HepG2 (cell line): ENCODE results near the gene RSPH9. TPM values are rescaled to one million over a fixed set of nuclear protein-coding genes. Genes with fewer than 3 reads are reported as not detected.
A peak's percentile ranks its signal among the peaks of the same experiment; 100 is the strongest.

ENCODE experiments used
- ADNP ChIP-seq: sonication (generic); formaldehyde crosslinking; IDR thresholded peaks from 2 replicates; pipeline ENCODE4 v1.4.0; 2020; ENCODE audit warnings: missing genetic modification reagents
- BRCA1 ChIP-seq: sonication (generic); formaldehyde crosslinking; IDR thresholded peaks from 2 replicates; pipeline ENCODE4 v1.4.0; 2020; ENCODE audit warnings: missing genetic modification reagents
- CENPX ChIP-seq: sonication (generic); formaldehyde crosslinking; IDR thresholded peaks from 2 replicates; pipeline ENCODE4 v1.9.0; 2021; ENCODE audit warnings: mild to moderate bottlenecking, missing genetic modification reagents, moderate library complexity
- HOXD1 ChIP-seq: sonication (generic); formaldehyde crosslinking; IDR thresholded peaks from 2 replicates; pipeline ENCODE4 v1.5.0; 2020; ENCODE audit warnings: missing genetic modification reagents
- IRF1 ChIP-seq: sonication (generic); formaldehyde crosslinking; IDR thresholded peaks from 2 replicates; pipeline ENCODE4 v1.4.0; 2020; ENCODE audit warnings: low read depth, mild to moderate bottlenecking, missing genetic modification reagents
- MXD3 ChIP-seq: IDR thresholded peaks from 2 replicates; pipeline ENCODE4 v1.6.1; 2016; ENCODE audit warnings: mild to moderate bottlenecking, missing biosample characterization, missing genetic modification reagents
- NAIF1 ChIP-seq: sonication (generic); formaldehyde crosslinking; IDR thresholded peaks from 2 replicates; pipeline ENCODE4 v1.5.0; 2020; ENCODE audit warnings: mild to moderate bottlenecking, missing genetic modification reagents, borderline replicate concordance
- NFATC3 ChIP-seq: sonication (generic); formaldehyde crosslinking; IDR thresholded peaks from 2 replicates; pipeline ENCODE4 v1.5.1; 2020; ENCODE audit warnings: mild to moderate bottlenecking, missing genetic modification reagents
- PAX8 ChIP-seq: sonication (generic); formaldehyde crosslinking; IDR thresholded peaks from 2 replicates; pipeline ENCODE4 v1.8.0; 2022; ENCODE audit warnings: mild to moderate bottlenecking, missing genetic modification reagents, borderline replicate concordance
- POLR2AphosphoS5 ChIP-seq: IDR thresholded peaks from 2 replicates; pipeline ENCODE4 v1.6.1; 2012; ENCODE audit warnings: low read depth, low read length
- RFXANK ChIP-seq: IDR thresholded peaks from 2 replicates; pipeline ENCODE4 v1.6.1; 2016
- YY1 ChIP-seq: IDR thresholded peaks from 2 replicates; pipeline ENCODE4 v1.6.1; 2011; ENCODE audit warnings: low read length, low read depth, moderate library complexity, mild to moderate bottlenecking; ENCODE audit not compliant: insufficient read depth, insufficient replicate concordance
- ZFP90 ChIP-seq: sonication (generic); formaldehyde crosslinking; IDR thresholded peaks from 2 replicates; pipeline ENCODE4 v1.8.0; 2022; ENCODE audit warnings: missing genetic modification reagents, mild to moderate bottlenecking, inconsistent platforms, borderline replicate concordance
- ZNF224 ChIP-seq: sonication (generic); formaldehyde crosslinking; IDR thresholded peaks from 2 replicates; pipeline ENCODE4 v1.5.0; 2020; ENCODE audit warnings: mild to moderate bottlenecking, missing genetic modification reagents
- ZNF230 ChIP-seq: sonication (generic); formaldehyde crosslinking; IDR thresholded peaks from 2 replicates; pipeline ENCODE4 v1.4.0; 2020; ENCODE audit warnings: mild to moderate bottlenecking, missing genetic modification reagents
- ZNF274 ChIP-seq: sonication (generic); formaldehyde crosslinking; IDR thresholded peaks from 2 replicates; pipeline ENCODE4 v1.5.1; 2020; ENCODE audit warnings: mild to moderate bottlenecking, missing genetic modification reagents
- ZNF362 ChIP-seq: sonication (generic); formaldehyde crosslinking; IDR thresholded peaks from 2 replicates; pipeline ENCODE4 v1.4.0; 2020; ENCODE audit warnings: missing genetic modification reagents, mild to moderate bottlenecking, borderline replicate concordance
- ZNF432 ChIP-seq: sonication (generic); formaldehyde crosslinking; IDR thresholded peaks from 2 replicates; pipeline ENCODE4 v1.5.0; 2020; ENCODE audit warnings: missing genetic modification reagents, mild to moderate bottlenecking, borderline replicate concordance
- ZNF468 ChIP-seq: sonication (generic); formaldehyde crosslinking; IDR thresholded peaks from 2 replicates; pipeline ENCODE4 v1.8.0; 2022; ENCODE audit warnings: mild to moderate bottlenecking, moderate library complexity, missing genetic modification reagents
- ZNF546 ChIP-seq: sonication (generic); formaldehyde crosslinking; conservative IDR thresholded peaks from 2 replicates; pipeline ENCODE4 v1.8.1; 2023; ENCODE audit warnings: mild to moderate bottlenecking, missing genetic modification reagents
- ZNF577 ChIP-seq: sonication (generic); formaldehyde crosslinking; IDR thresholded peaks from 2 replicates; pipeline ENCODE4 v1.4.0; 2020; ENCODE audit warnings: mild to moderate bottlenecking, low read depth, missing genetic modification reagents, borderline replicate concordance
- polyA plus RNA-seq, 8 experiments: library from polyadenylated mRNA; depleted of rRNA in 3 of 8; stranded (reverse) in 7 of 8; unstranded in 1 of 8; fragments of >200 nt; fragmentation: Illumina TruSeq in 4 of 8; extraction: Trizol in 4 of 8; gene quantifications; 2 replicates each; pipeline versions ENCODE4 v1.2.1 to v1.2.3, GENCODE V29; 2011 to 2016; ENCODE audit warnings: low read depth in 4 of 8, missing spikeins in 1 of 8, mixed read lengths in 1 of 8; ENCODE audit not compliant: insufficient read depth in 1 of 8
- total RNA-seq, 5 experiments: library from RNA; depleted of rRNA; stranded (reverse); fragments of >200 nt; fragmentation: Illumina TruSeq; extraction: Trizol; gene quantifications; 2 replicates each; pipeline ENCODE4 v1.2.3, GENCODE V29; 2016; ENCODE audit warnings: low read depth in 1 of 5
- TF ChIP-seq, protein P1 (sequence below): sonication (generic); formaldehyde crosslinking; IDR thresholded peaks from 2 replicates; pipeline ENCODE4 v1.4.0; 2020; ENCODE audit warnings: missing genetic modification reagents, mild to moderate bottlenecking, borderline replicate concordance
- TF ChIP-seq, protein P2 (sequence below): fragments of 450-650 bp; IDR thresholded peaks from 2 replicates; pipeline ENCODE4 v1.6.1; 2016

RSPH9 gene
- total and polyA plus RNA-seq, 2 of the 13 experiments (the other 11 are each of a cell fraction or from before 2014, with no cell fraction given): 0.04 TPM; not detected in 1

DNA sequence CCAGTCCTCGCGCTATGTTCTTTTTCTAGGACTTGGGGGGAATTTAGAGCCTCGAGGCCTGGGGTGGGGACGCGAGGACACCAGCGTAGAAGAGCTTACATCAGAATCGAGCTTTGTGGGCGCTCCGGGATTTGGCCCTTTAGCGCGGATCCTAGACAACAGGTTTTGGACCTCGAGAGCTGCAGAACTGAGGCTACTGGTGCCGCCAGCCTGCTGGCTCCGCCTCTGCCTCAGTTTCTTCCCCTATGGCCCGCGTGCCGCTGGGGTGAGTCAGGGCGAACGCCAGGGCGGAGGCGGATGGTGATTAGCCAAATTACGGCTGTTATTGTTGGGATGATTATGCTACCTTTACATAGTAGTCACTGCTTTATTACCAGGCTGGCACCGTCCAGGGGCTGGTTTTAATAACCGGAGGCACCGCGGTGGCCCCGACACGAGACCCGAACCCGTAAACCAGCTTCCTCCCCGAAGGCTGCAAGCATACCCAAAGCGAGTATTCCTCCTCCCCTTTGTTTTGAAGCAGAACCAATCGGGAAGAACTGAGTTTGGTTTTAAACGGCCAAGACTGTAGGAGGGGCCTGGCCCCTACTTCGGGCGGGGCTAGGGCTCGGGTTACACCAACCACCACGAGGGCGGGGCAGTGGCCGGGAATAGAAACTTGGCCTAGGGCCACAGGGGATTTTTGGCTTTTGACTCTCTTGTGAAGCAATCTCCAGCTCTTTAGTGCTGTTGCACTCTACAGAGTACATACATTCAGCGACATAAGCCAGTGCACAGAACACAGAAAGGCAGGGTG lies 15.1 kb upstream of the RSPH9 start (continued):
- peak; percentile 36; the same call in 1 of the 2 replicates for TF ChIP-seq ZNF230 (CRISPR knock-in tag)
- TF ChIP-seq HOXD1 (CRISPR knock-in tag): peak; percentile 38; the same call in 1 of the 2 replicates
- TF ChIP-seq ZNF362 (CRISPR knock-in tag): no peak
- TF ChIP-seq ZNF577 (CRISPR knock-in tag): no peak; the same call in 1 of the 2 replicates
- peak; percentile 59; the same call in 1 of the 2 replicates for TF ChIP-seq RFXANK (CRISPR knock-in tag)
- no peak for TF ChIP-seq IRF1 (CRISPR knock-in tag)
- TF ChIP-seq, protein P1, sequence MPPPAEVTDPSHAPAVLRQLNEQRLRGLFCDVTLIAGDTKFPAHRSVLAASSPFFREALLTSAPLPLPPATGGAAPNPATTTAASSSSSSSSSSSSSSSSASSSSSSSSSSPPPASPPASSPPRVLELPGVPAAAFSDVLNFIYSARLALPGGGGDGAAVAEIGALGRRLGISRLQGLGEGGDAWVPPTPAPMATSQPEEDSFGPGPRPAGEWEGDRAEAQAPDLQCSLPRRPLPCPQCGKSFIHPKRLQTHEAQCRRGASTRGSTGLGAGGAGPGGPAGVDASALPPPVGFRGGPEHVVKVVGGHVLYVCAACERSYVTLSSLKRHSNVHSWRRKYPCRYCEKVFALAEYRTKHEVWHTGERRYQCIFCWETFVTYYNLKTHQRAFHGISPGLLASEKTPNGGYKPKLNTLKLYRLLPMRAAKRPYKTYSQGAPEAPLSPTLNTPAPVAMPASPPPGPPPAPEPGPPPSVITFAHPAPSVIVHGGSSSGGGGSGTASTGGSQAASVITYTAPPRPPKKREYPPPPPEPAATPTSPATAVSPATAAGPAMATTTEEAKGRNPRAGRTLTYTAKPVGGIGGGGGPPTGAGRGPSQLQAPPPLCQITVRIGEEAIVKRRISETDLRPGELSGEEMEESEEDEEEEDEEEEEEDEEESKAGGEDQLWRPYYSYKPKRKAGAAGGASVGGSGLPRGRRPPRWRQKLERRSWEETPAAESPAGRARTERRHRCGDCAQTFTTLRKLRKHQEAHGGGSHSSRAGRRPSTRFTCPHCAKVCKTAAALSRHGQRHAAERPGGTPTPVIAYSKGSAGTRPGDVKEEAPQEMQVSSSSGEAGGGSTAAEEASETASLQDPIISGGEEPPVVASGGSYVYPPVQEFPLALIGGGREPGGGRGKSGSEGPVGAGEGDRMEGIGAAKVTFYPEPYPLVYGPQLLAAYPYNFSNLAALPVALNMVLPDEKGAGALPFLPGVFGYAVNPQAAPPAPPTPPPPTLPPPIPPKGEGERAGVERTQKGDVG (CRISPR knock-in tag): no peak
- peak; percentile 71; the same call in 1 of the 2 replicates for TF ChIP-seq ADNP (CRISPR knock-in tag)
- TF ChIP-seq MXD3 (CRISPR knock-in tag): peak; percentile 63
- TF ChIP-seq NAIF1 (CRISPR knock-in tag): no peak; the same call in 1 of the 2 replicates
- TF ChIP-seq ZFP90: peak; percentile 85
- no peak for TF ChIP-seq CENPX (CRISPR knock-in tag)
- TF ChIP-seq, protein P2, sequence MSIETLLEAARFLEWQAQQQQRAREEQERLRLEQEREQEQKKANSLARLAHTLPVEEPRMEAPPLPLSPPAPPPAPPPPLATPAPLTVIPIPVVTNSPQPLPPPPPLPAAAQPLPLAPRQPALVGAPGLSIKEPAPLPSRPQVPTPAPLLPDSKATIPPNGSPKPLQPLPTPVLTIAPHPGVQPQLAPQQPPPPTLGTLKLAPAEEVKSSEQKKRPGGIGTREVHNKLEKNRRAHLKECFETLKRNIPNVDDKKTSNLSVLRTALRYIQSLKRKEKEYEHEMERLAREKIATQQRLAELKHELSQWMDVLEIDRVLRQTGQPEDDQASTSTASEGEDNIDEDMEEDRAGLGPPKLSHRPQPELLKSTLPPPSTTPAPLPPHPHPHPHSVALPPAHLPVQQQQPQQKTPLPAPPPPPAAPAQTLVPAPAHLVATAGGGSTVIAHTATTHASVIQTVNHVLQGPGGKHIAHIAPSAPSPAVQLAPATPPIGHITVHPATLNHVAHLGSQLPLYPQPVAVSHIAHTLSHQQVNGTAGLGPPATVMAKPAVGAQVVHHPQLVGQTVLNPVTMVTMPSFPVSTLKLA: peak; percentile 66; the same call in 1 of the 2 replicates
- peak; percentile 86 for TF ChIP-seq BRCA1 (CRISPR knock-in tag)
- TF ChIP-seq YY1: no peak
- no peak for TF ChIP-seq ZNF432 (CRISPR knock-in tag)
- TF ChIP-seq ZNF224: no peak
- TF ChIP-seq NFATC3 (CRISPR knock-in tag): peak; percentile 81
- TF ChIP-seq ZNF468 (CRISPR knock-in tag): no peak
- peak; percentile 86 for TF ChIP-seq POLR2AphosphoS5
- TF ChIP-seq ZNF546 (CRISPR knock-in tag): peak; percentile 56; the same call in 1 of the 2 replicates
- TF ChIP-seq ZNF274 (CRISPR knock-in tag): no peak
- no peak for TF ChIP-seq PAX8 (CRISPR knock-in tag)
